GM12864 (cell line): ENCODE results near the gene CTDSPL.

ENCODE experiments used
- DNase-seq: peaks from one replicate; pipeline ENCODE4 v3.0.0-alpha.2; 2011; ENCODE audit warnings: low read depth
- H3K4me3 ChIP-seq: 2 replicates; pipeline ENCODE4 v1.5.1; 2011; ENCODE audit warnings: mild to moderate bottlenecking, low read depth, low read length, control low read depth
- CTCF ChIP-seq: IDR thresholded peaks from 2 replicates; pipeline ENCODE4 v1.5.1; 2011; ENCODE audit warnings: low read depth, mild to moderate bottlenecking, moderate library complexity, low read length, control low read depth, inconsistent platforms; ENCODE audit errors: missing control alignments

Gene CTDSPL

GRCh38 chr3:37859908-37860199 is 1.8 kb upstream of the CTDSPL start:
- TF ChIP-seq CTCF, result no peak
- DNase-seq, result no peak
- no peak overlapping the region for H3K4me3 ChIP-seq

- no peak for TF ChIP-seq CTCF
- H3K4me3 ChIP-seq, result no peak overlapping the region
- DNase-seq, result no peak
These were observed 681 bp downstream of the CTDSPL start for GRCh38 chr3:37862219-37862902.

GRCh38 chr3:37862903-37863815 is 1.5 kb downstream of the CTDSPL start:
- no peak overlapping the region for H3K4me3 ChIP-seq
- no peak for DNase-seq
- no peak for TF ChIP-seq CTCF

GRCh38 chr3:37863949-37864822 is 2.5 kb downstream of the CTDSPL start:
- DNase-seq, result no peak
- TF ChIP-seq CTCF, result no peak
- H3K4me3 ChIP-seq, result no peak overlapping the region

- no peak overlapping the region for H3K4me3 ChIP-seq
- peak; percentile 2 for TF ChIP-seq CTCF
- DNase-seq, result no peak
These were observed 3.2 kb downstream of the CTDSPL start for GRCh38 chr3:37864904-37865303.

GRCh38 chr3:37867144-37867543 is 5.5 kb downstream of the CTDSPL start:
- no peak for DNase-seq
- no peak overlapping the region for H3K4me3 ChIP-seq
- no peak for TF ChIP-seq CTCF
